Calu3 (cell line): ENCODE measurements around the gene IGFBP7. TPM values are rescaled to one million over a fixed set of nuclear protein-coding genes. Genes with fewer than 3 reads are reported as not detected.

Experiments
- BruUV-seq: library from RNA; stranded (reverse); fragments of 400-500 nt; replicated peaks from 2 replicates; lab custom pipeline; 2021; lab: Mats Ljungman, UMichigan
- CTCF ChIA-PET: fragments of 300-600 bp; sonication (Branson Sonifier 250); formaldehyde crosslinking; loops from one replicate; lab custom pipeline; 2022; ENCODE audit warnings: antibody characterized with exemption; lab: Charles Lee
- DNase-seq: peaks from one replicate; pipeline ENCODE4 v3.0.0; 2022
- H3K27ac Mint-ChIP-seq: one replicate; pipeline ENCODE4 v1.8.0; 2022; ENCODE audit warnings: mixed read lengths; ENCODE audit not compliant: unreplicated experiment
- H3K27me3 Mint-ChIP-seq: one replicate; pipeline ENCODE4 v1.8.0; 2022; ENCODE audit warnings: mixed read lengths; ENCODE audit not compliant: unreplicated experiment
- H3K36me3 Mint-ChIP-seq: one replicate; pipeline ENCODE4 v1.8.0; 2022; ENCODE audit warnings: mild to moderate bottlenecking, moderate library complexity, mixed read lengths; ENCODE audit not compliant: insufficient read depth, unreplicated experiment
- H3K4me1 Mint-ChIP-seq: one replicate; pipeline ENCODE4 v1.8.0; 2022; ENCODE audit warnings: mild to moderate bottlenecking, low read depth, mixed read lengths; ENCODE audit not compliant: unreplicated experiment
- H3K4me3 Mint-ChIP-seq: one replicate; pipeline ENCODE4 v1.8.0; 2022; ENCODE audit warnings: mild to moderate bottlenecking, low read depth, moderate library complexity, mixed read lengths; ENCODE audit not compliant: unreplicated experiment
- H3K9me3 Mint-ChIP-seq: one replicate; pipeline ENCODE4 v1.8.0; 2022; ENCODE audit warnings: low read depth, mixed read lengths; ENCODE audit not compliant: unreplicated experiment
- CTCF ChIP-seq: fragments of 200-600 bp; IDR thresholded peaks from one replicate; pipeline ENCODE4 v1.8.0; 2022; ENCODE audit warnings: antibody characterized with exemption; ENCODE audit not compliant: unreplicated experiment
- intact Hi-C: fragments of 100-400 bp; cut with micrococcal nuclease; formaldehyde crosslinking; loops from one replicate; pipeline ENCODE4 v1.10.0; 2022; ENCODE audit not compliant: unreplicated experiment
- total RNA-seq: library from RNA; stranded (reverse); gene quantifications from 2 replicates; pipeline ENCODE4 v1.2.3, GENCODE V29; 2022

Gene IGFBP7
- total RNA-seq, 1 experiment from 2014 or later: 20.6 TPM

GRCh38 chr4:57157596-57158137 is 47.5 kb upstream of the IGFBP7 start:
- no peak for TF ChIP-seq CTCF
- BruUV-seq: no TSS peak
- no peak overlapping the region for H3K27ac Mint-ChIP-seq
- no peaks in the 10 kb centered on the region for H3K4me1 Mint-ChIP-seq
- no peak for DNase-seq
- CTCF ChIA-PET: no interaction called here
- intact Hi-C loops: no loop called here
- no peak overlapping the region for H3K4me3 Mint-ChIP-seq
- H3K9me3 Mint-ChIP-seq: no peaks in the 10 kb centered on the region
- H3K27me3 Mint-ChIP-seq: peaks cover 13% of the 10 kb centered on the region
- no peaks in the 10 kb centered on the region for H3K36me3 Mint-ChIP-seq

- no TSS peak for BruUV-seq
- no peak for DNase-seq
- CTCF ChIA-PET: no interaction called here
- no peaks in the 10 kb centered on the region for H3K4me1 Mint-ChIP-seq
- H3K36me3 Mint-ChIP-seq: no peaks in the 10 kb centered on the region
- H3K27me3 Mint-ChIP-seq: peaks cover 13% of the 10 kb centered on the region
- H3K9me3 Mint-ChIP-seq: no peaks in the 10 kb centered on the region
- H3K4me3 Mint-ChIP-seq: no peak overlapping the region
- no peak overlapping the region for H3K27ac Mint-ChIP-seq
- intact Hi-C loops: no loop called here
- TF ChIP-seq CTCF: no peak
Measured at GRCh38 chr4:57156242-57156990, 46.2 kb upstream of the IGFBP7 start.

GRCh38 chr4:57154926-57155325 is 44.7 kb upstream of the IGFBP7 start:
- CTCF ChIA-PET: no interaction called here
- no peaks in the 10 kb centered on the region for H3K36me3 Mint-ChIP-seq
- intact Hi-C loops: no loop called here
- no peak for DNase-seq
- peaks cover 16% of the 10 kb centered on the region for H3K27me3 Mint-ChIP-seq
- no peak overlapping the region for H3K4me3 Mint-ChIP-seq
- no peaks in the 10 kb centered on the region for H3K9me3 Mint-ChIP-seq
- no peak overlapping the region for H3K27ac Mint-ChIP-seq
- no peak for TF ChIP-seq CTCF
- BruUV-seq: no TSS peak
- H3K4me1 Mint-ChIP-seq: no peaks in the 10 kb centered on the region

- CTCF ChIA-PET: interaction anchor here (1.9 kb wide), 1 partner anchor 9 kb away, joined by 4 read pairs; no protein-coding TSS in a partner anchor
- H3K4me1 Mint-ChIP-seq: peaks cover 7% of the 10 kb centered on the region
- no peaks in the 10 kb centered on the region for H3K36me3 Mint-ChIP-seq
- no peak overlapping the region for H3K4me3 Mint-ChIP-seq
- TF ChIP-seq CTCF: no peak
- intact Hi-C loops: no loop called here
- no peak for DNase-seq
- no peaks in the 10 kb centered on the region for H3K9me3 Mint-ChIP-seq
- H3K27me3 Mint-ChIP-seq: peaks cover 23% of the 10 kb centered on the region
- no TSS peak for BruUV-seq
- H3K27ac Mint-ChIP-seq: no peak overlapping the region
Measured at GRCh38 chr4:57154191-57154590, 44.0 kb upstream of the IGFBP7 start.
